HTERT RPE-1 (cell line): ENCODE results near the gene KCNJ8.

Source experiments
- in situ Hi-C: fragments of 300-500 bp; cut with MboI; formaldehyde crosslinking; loops from 4 replicates; pipeline ENCODE4 v1.14.3; 2020; ENCODE audit warnings: low sequenced_read_pairs

The KCNJ8 gene

DNA sequence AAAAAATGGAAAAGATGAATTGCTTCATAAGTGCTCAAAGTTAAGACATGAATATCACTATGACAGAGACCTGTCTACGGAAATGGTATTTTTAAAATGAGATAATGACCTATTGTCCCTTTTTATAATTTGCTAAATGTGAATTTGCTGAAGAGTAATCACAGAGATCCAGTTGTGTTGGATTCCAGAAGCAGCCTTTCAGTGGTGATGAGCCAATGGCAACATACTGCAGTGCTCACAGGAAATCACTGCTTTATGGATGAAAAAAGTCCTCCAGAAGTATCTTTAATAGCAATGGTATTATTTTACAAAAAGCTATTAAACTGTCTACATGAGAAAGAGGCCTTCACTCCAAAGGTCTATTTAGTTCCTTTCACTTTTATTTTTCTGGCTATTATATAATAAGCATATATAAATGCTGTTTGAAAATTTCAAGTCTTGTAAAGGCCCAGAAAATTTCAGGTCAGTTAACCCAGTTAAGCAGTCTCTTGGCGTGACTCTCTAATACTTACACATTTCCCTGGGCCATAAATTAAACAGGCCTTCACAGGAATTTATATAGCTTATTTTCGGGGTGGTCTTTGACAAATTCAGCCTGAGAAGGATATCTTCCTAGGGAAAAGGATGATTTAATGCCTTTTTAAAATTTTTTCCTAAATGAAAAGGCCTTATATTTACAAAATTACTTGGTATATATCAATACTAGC, 55.4 kb downstream of the KCNJ8 start:
- in situ Hi-C loops, result no loop called here

DNA sequence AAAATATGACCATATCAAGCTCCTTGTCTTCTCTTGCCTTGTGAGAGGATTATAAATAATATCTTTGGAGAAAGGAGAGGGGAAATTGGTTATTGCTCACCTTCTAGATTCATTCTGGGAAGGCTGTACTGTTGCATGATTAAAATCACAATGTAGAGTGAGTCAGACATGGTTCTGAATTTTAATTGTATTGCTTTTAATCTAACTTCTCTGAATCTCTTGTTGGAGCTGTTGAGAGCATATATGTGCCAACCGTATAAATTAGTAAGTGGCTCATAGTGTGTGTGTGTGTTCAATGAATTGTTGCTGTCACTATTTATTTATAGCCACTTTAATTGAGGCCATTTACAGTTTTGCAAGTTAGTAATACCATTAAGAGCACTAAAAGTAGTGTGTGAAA, 56.1 kb downstream of the KCNJ8 start:
- in situ Hi-C loops, result no loop called here

DNA sequence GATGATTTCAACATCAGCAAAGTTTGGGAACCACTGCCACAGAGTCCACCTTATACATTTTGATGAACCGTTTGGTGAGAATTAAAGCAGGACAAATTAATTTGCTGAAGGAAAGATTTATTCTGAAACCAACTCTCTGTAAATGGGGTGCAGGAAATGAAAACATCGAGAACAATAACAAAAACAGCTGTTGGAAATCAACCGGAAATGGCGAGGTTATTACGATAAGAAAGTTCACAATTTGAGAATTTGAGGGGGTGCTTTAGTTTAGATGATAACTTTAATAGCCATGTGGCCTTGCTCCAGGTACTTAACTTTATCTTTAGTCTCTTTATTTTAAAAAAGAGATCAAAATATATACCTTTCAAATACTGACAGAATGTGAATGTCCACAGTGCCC, 56.7 kb downstream of the KCNJ8 start:
- in situ Hi-C loops, result no loop called here

DNA sequence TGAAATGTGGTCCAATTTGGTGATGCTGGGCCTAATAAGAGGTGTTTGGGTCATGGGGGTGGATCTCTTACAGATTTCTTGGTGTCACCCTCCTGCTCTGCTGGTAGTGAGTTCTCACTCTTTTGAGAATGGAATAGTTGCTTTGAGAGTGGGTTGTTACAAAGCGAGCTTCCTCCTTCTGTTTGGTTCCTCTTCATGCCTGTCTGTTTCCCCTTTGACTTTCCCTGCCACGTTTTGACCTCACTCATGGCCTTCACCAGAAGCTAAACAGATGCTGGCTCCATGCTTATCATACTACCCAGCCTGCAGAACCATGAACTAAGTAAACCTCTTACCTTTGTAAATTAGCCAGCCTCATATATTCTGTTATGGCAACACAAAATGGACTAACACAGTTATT, 59.1 kb downstream of the KCNJ8 start:
- in situ Hi-C loops, result no loop called here
